ENCODE measurements around the gene TMEM212. TPM values are rescaled to one million over a fixed set of nuclear protein-coding genes. Genes with fewer than 3 reads are reported as not detected.
A peak's percentile ranks its signal among the peaks of the same experiment; 100 is the strongest.

TMEM212 gene
- total and polyA plus RNA-seq, 2 of the 13 experiments (the other 11 are each of a cell fraction or from before 2014, with no cell fraction given) = not detected

DNA sequence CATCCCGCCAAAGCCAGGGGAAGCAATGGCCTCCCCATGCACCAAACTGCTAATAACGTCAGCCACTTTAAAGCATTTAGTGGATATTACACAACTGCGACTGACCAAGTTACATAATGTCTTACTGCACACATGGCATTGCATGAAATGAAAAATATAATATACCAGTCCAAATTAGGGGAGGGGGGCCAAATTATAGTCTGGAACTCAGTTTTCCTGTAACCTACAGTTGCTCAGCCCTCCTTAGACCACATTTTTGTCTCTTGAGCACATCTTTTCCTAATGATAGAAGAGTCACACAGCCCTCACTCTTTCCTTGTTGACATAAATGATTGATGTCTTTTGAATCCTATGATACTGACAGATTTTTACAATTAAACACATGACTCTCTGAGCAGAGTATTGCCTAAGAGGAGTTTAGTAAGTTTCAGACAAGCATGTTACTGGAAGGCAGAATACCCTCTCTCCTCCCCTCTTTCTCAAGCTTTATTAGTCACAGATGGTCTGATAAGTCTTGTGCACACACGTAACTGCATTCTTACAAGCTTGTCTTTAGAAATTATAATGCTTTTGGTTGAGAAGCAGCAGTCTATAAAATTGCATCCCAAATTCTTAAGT, 31.7 kb upstream of the TMEM212 start (continued):
- TF ChIP-seq GLI4 (CRISPR knock-in tag; IDR thresholded peaks at IDR 0.05; ENCODE audit: borderline replicate concordance) = no peak
- peak; percentile 32; the same call in 1 of the 2 replicates for TF ChIP-seq HOXA5 (CRISPR knock-in tag; IDR thresholded peaks at IDR 0.05)
- TF ChIP-seq ZNF589 (CRISPR knock-in tag; conservative IDR thresholded peaks at IDR 0.05) = no peak
- TF ChIP-seq AKNA (CRISPR knock-in tag; IDR thresholded peaks at IDR 0.05; ENCODE audit: borderline replicate concordance) = 0 out of 2 replicates have a peak, but pooled peaks have one; percentile 41
- TF ChIP-seq ZNF124 (CRISPR knock-in tag; IDR thresholded peaks at IDR 0.05) = no peak
- TF ChIP-seq ZNF407 (CRISPR knock-in tag; IDR thresholded peaks at IDR 0.05; ENCODE audit: not compliant biosample characterization) = no peak
- TF ChIP-seq, protein P1, sequence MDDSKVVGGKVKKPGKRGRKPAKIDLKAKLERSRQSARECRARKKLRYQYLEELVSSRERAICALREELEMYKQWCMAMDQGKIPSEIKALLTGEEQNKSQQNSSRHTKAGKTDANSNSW (CRISPR knock-in tag; IDR thresholded peaks at IDR 0.05; ENCODE audit: borderline replicate concordance) = no peak
- TF ChIP-seq SRF (IDR thresholded peaks at IDR 0.05; ENCODE audit: low read depth, low read length) = no peak
- TF ChIP-seq JDP2 (CRISPR knock-in tag; IDR thresholded peaks at IDR 0.05; ENCODE audit: borderline replicate concordance) = no peak
- TF ChIP-seq ZNF710 (CRISPR knock-in tag; IDR thresholded peaks at IDR 0.05; ENCODE audit: borderline replicate concordance) = 0 out of 2 replicates have a peak, but pooled peaks have one; percentile 48

Measured in HepG2 (cell line).